ENCODE data around the gene SAMD14.

The SAMD14 gene

DNA sequence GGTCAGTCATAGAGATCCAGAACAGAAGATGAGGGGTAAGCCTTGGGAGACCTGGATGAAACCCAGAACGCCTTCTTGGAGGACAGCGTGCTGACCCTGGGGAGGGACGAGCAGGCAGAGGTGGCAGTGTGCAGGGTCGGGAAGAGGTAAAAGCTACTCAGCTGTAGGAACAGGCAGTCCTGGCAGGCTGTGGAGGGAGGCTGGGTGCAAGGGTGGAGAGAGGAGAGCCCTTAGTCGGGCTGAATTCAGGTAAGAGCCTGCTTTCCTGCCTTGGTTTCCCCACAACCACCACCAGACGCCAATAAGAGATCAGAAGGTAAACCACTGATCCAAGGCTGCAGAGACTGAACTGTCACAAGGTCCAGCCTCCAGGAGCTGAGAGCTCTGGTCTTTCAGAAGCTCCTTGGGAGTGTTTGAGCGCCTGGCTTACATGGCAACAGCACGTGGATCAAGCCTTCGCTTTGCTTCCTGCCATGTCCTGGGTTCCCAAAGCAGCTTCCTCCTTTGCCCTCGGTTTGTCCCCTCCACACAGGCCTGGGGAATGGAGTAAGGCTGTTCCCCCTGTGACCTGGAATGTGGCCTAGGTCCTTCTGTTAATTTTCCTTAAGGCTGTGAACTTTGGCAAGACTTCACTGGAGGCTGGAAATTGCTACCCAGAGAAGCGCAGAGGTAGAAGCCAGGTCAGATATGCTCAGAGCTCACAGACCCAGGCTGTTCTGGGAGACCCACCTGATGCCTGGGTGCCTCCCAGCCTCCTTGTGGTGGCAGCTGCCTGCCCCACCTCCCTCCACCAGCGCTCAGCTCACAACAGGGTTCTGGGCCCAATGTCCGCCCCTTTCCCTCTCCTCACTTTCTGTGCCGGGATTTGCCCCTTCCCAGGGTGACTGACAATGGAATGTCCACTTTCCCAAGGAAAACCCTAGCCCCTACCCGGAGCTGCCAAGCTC is 38.7 kb downstream of the SAMD14 start:
- no peak overlapping the region for H3K4me3 ChIP-seq (ENCODE audit: extremely low read depth, insufficient read depth, low read length, poor library complexity, severe bottlenecking)
- no peaks in the 10 kb centered on the region for H3K4me1 ChIP-seq (ENCODE audit: control insufficient read depth, insufficient read depth, low read length, poor library complexity, severe bottlenecking)
- WGBS, 2 experiments (ENCODE audit: insufficient coverage in 2 of 2): 80 to 89% methylated on average over 14 of the region's 15 CpGs
- H3K36me3 ChIP-seq (ENCODE audit: control insufficient read depth, insufficient read depth, low read length): peaks cover 27% of the 10 kb centered on the region
- H3K9me3 ChIP-seq (ENCODE audit: control insufficient read depth, low read length): no peaks in the 10 kb centered on the region
- no peak overlapping the region for H3K27ac ChIP-seq (ENCODE audit: low read depth, low read length, severe bottlenecking)

DNA sequence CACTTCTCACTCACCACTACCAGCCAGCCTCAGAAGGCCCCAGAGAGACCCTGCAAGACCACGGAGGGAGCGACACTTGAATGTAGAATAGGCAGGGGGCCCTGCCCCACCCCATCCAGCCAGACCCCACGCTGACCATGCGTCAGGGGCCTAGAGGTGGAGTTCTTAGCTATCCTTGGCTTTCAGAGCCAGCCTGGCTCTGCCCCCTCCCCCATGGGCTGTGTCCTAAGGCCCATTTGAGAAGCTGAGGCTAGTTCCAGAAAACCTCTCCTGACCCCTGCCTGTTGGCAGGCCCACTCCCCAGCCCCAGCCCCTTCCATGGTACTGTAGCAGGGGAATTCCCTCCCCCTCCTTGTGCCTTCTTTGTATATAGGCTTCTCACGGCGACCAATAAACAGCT is 39.9 kb downstream of the SAMD14 start:
- H3K4me1 ChIP-seq (ENCODE audit: control insufficient read depth, insufficient read depth, low read length, poor library complexity, severe bottlenecking): no peaks in the 10 kb centered on the region
- WGBS, 2 experiments (ENCODE audit: insufficient coverage in 2 of 2): 83 to 87% methylated on average over 4 to 6 of the region's 6 CpGs

DNA sequence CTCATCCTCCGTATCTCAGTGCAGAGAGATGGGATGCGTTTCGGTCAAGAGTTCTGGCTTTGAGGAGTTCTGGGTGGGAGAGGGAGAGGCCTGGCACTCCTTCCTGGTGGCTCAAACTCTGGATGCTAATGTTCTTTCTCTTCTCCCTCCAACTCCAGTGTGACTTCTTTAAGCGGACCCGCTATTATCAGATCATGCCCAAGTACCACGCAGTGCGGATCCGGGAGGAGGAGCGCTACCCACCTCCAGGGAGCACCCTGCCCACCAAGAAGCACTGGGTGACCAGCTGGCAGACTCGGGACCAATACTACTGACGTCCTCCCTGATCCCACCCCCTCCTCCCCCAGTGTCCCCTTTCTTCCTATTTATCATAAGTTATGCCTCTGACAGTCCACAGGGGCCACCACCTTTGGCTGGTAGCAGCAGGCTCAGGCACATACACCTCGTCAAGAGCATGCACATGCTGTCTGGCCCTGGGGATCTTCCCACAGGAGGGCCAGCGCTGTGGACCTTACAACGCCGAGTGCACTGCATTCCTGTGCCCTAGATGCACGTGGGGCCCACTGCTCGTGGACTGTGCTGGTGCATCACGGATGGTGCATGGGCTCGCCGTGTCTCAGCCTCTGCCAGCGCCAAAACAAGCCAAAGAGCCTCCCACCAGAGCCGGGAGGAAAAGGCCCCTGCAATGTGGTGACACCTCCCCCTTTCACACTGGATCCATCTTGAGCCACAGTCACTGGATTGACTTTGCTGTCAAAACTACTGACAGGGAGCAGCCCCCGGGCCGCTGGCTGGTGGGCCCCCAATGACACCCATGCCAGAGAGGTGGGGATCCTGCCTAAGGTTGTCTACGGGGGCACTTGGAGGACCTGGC is 40.8 kb downstream of the SAMD14 start:
- WGBS, 2 experiments (ENCODE audit: insufficient coverage in 2 of 2): 89 to 95% methylated on average over 20 of the region's 25 CpGs
- no peaks in the 10 kb centered on the region for H3K4me1 ChIP-seq (ENCODE audit: control insufficient read depth, insufficient read depth, low read length, poor library complexity, severe bottlenecking)

More for the DNA sequence above, 39.9 kb downstream of the SAMD14 start:
- Histone ChIP-seq H3K9me3 (ENCODE audit: control insufficient read depth, low read length) (no peaks in the 10 kb centered on the region), H3K27ac (ENCODE audit: low read depth, low read length, severe bottlenecking) (no peak overlapping the region), H3K36me3 (ENCODE audit: control insufficient read depth, insufficient read depth, low read length) (peaks cover 32% of the 10 kb centered on the region), H3K4me3 (ENCODE audit: extremely low read depth, insufficient read depth, low read length, poor library complexity, severe bottlenecking) (no peak overlapping the region)

DNA sequence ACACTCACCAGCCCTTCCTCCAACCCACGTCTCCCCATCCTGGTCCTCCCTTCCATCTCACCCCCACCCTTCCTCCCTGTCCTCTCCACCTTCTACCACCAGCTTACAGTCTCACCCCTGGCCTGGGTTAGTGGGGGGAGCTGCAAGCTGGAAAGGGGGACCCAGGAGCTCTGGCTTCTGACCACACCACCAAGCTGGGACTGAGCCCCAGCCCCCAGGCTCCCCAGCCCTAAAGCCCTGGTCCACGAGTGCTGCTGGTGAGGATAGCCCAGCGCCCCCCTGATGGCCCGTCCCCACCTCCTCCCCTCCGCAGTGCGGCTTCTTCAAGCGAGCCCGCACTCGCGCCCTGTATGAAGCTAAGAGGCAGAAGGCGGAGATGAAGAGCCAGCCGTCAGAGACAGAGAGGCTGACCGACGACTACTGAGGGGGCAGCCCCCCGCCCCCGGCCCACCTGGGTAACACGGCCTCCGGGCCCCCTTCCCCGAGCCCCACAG is 42.0 kb downstream of the SAMD14 start:
- H3K36me3 ChIP-seq (ENCODE audit: control insufficient read depth, insufficient read depth, low read length): peaks cover 46% of the 10 kb centered on the region
- no peaks in the 10 kb centered on the region for H3K9me3 ChIP-seq (ENCODE audit: control insufficient read depth, low read length)
- no peaks in the 10 kb centered on the region for H3K4me1 ChIP-seq (ENCODE audit: control insufficient read depth, insufficient read depth, low read length, poor library complexity, severe bottlenecking)
- H3K4me3 ChIP-seq (ENCODE audit: extremely low read depth, insufficient read depth, low read length, poor library complexity, severe bottlenecking): no peak overlapping the region
- 94 to 97% methylated on average over 7 to 14 of the region's 19 CpGs for WGBS, 2 experiments (ENCODE audit: insufficient coverage in 2 of 2)
- no peak overlapping the region for H3K27ac ChIP-seq (ENCODE audit: low read depth, low read length, severe bottlenecking)

More for the DNA sequence above, 40.8 kb downstream of the SAMD14 start:
- H3K9me3 ChIP-seq (ENCODE audit: control insufficient read depth, low read length): no peaks in the 10 kb centered on the region
- H3K36me3 ChIP-seq (ENCODE audit: control insufficient read depth, insufficient read depth, low read length): peaks cover 39% of the 10 kb centered on the region
- no peak overlapping the region for H3K27ac ChIP-seq (ENCODE audit: low read depth, low read length, severe bottlenecking)
- H3K4me3 ChIP-seq (ENCODE audit: extremely low read depth, insufficient read depth, low read length, poor library complexity, severe bottlenecking): no peak overlapping the region

DNA sequence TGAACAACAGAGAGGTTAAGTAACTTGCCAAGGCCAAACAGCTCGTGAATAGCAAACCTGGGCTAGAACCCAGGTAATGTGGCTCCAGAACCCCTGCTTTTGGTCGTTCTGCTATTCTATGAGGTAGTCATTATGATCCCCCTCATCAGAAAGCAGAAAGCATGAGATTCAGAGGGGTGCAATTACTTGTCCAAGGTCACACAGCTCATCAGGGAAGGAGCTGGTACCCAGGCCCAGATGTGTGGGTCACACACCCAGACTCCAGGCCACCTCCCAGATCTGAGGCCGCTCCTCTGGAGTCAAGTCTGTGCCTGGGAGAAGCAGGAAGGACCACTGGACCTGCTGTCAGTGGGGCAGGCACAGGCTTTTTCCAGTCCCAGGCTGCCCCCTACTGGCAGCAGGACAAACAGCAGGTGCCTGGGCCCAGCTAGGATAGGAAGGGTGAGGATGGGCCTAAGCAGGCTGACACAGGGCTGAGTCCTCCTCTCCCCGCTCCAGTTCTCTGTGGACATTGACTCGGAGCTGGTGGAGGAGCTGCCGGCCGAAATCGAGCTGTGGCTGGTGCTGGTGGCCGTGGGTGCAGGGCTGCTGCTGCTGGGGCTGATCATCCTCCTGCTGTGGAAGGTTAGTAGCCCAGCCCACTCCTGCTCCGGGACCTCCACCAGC is 42.6 kb downstream of the SAMD14 start:
- Histone ChIP-seq H3K9me3 (ENCODE audit: control insufficient read depth, low read length) (no peaks in the 10 kb centered on the region), H3K27ac (ENCODE audit: low read depth, low read length, severe bottlenecking) (no peak overlapping the region), H3K36me3 (ENCODE audit: control insufficient read depth, insufficient read depth, low read length) (peaks cover 49% of the 10 kb centered on the region), H3K4me3 (ENCODE audit: extremely low read depth, insufficient read depth, low read length, poor library complexity, severe bottlenecking) (no peak overlapping the region), H3K4me1 (ENCODE audit: control insufficient read depth, insufficient read depth, low read length, poor library complexity, severe bottlenecking) (no peaks in the 10 kb centered on the region)
- WGBS, 2 experiments (ENCODE audit: insufficient coverage in 2 of 2): 52 to 56% methylated on average over 9 to 10 of the region's 10 CpGs

DNA sequence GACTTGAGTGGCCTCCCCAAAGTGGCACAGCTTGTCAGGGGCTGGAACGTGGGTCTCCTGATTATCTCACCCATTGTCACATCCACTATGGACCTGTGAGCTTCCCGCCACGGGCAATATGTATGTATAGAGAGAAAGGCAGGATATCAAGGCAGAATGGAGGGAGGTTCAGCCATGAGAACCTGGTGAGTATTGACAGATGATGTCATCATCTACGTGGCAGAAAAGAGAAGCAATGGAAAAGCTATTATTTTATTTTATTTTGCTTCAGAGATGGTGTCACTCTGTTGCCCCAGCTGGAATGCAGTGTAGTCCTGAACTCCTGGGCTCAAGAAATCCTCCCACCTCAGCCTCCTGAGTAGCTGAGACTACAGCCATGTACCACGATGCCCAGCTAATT is 48.2 kb downstream of the SAMD14 start:
- 68 to 100% methylated on average over 1 to 2 of the region's 5 CpGs for WGBS, 2 experiments (ENCODE audit: insufficient coverage in 2 of 2)

DNA sequence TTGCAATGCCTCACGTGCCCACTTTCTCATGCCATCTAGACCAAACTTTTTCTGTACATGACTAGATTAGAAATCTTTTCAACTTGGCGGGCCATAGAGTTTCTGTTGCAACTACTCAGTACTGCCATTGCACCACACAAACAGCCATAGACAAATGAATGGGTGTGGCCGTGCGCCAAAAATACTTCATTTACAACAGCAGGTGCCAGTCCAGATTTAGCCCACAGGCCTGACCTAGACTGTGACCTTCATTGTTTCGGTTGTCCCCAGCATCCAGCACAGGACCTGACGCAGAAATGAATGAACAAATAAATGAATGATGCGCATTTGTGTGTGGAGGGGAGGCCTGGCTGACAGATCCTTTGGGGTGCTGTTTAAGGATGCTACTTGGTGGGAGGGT is 49.1 kb downstream of the SAMD14 start:
- Histone ChIP-seq H3K27ac (ENCODE audit: low read depth, low read length, severe bottlenecking) (no peak overlapping the region), H3K4me1 (ENCODE audit: control insufficient read depth, insufficient read depth, low read length, poor library complexity, severe bottlenecking) (no peaks in the 10 kb centered on the region), H3K36me3 (ENCODE audit: control insufficient read depth, insufficient read depth, low read length) (peaks cover 85% of the 10 kb centered on the region), H3K4me3 (ENCODE audit: extremely low read depth, insufficient read depth, low read length, poor library complexity, severe bottlenecking) (no peak overlapping the region), H3K9me3 (ENCODE audit: control insufficient read depth, low read length) (no peaks in the 10 kb centered on the region)
- WGBS, 2 experiments (ENCODE audit: insufficient coverage in 2 of 2): 82 to 95% methylated on average over 7 of the region's 7 CpGs

More for the DNA sequence above, 48.2 kb downstream of the SAMD14 start:
- H3K9me3 ChIP-seq (ENCODE audit: control insufficient read depth, low read length): no peaks in the 10 kb centered on the region
- H3K27ac ChIP-seq (ENCODE audit: low read depth, low read length, severe bottlenecking): no peak overlapping the region
- no peaks in the 10 kb centered on the region for H3K4me1 ChIP-seq (ENCODE audit: control insufficient read depth, insufficient read depth, low read length, poor library complexity, severe bottlenecking)
- no peak overlapping the region for H3K4me3 ChIP-seq (ENCODE audit: extremely low read depth, insufficient read depth, low read length, poor library complexity, severe bottlenecking)
- peaks cover 80% of the 10 kb centered on the region for H3K36me3 ChIP-seq (ENCODE audit: control insufficient read depth, insufficient read depth, low read length)

DNA sequence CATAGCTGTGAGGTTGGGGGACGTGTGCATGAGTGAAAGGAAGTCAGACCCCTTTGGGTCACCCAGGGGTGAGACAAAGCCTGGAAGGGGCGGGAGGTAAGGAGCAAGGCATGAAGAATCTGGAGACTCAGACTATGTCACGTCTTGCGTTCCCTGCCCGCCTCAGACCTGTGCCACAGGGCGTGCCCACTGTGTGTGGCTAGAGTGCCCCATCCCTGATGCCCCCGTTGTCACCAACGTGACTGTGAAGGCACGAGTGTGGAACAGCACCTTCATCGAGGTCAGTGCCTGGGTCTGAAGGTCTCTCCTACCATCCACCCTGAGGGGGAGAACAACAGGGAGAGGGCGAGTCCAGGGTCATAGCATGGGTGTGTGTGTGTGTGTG is 49.9 kb downstream of the SAMD14 start:
- 80 to 85% methylated on average over 6 to 11 of the region's 11 CpGs for WGBS, 2 experiments (ENCODE audit: insufficient coverage in 2 of 2)
- no peak overlapping the region for H3K4me3 ChIP-seq (ENCODE audit: extremely low read depth, insufficient read depth, low read length, poor library complexity, severe bottlenecking)
- no peak overlapping the region for H3K27ac ChIP-seq (ENCODE audit: low read depth, low read length, severe bottlenecking)
- no peaks in the 10 kb centered on the region for H3K4me1 ChIP-seq (ENCODE audit: control insufficient read depth, insufficient read depth, low read length, poor library complexity, severe bottlenecking)
- H3K36me3 ChIP-seq (ENCODE audit: control insufficient read depth, insufficient read depth, low read length): peaks cover 89% of the 10 kb centered on the region
- H3K9me3 ChIP-seq (ENCODE audit: control insufficient read depth, low read length): no peaks in the 10 kb centered on the region

DNA sequence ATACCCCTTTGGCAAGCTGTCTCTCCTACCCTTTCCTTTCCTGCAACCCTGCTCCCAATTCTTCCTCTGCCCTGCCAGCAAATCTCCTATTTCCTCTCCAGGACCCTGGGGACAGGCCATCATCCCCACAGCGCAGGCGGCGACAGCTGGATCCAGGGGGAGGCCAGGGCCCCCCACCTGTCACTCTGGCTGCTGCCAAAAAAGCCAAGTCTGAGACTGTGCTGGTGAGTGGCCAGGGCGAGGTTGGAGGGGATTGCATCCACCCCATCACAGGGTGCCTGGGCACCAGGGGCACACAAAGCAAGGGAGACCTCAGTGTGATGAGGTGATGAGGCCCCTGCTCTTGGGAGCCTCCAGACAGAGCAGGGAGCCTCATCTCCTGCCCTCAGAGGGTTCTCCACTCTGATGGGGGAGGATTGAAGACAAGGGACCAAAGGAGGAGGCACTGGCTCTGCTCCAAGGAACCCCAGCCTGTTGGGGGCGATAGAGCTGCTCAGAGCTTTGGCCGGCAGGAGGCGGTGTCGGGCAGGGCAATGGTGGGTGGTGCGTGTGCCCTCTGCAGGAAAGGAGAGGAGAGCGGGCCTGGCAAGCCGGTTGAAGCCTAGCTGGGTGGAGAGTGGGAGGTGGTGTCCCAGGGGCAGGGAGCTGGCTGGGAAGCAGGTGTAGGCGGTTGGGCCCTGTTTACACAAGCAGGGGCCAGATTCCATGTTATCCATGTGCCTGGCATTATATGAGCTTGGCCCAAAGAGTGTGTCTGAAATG is 50.4 kb downstream of the SAMD14 start:
- H3K9me3 ChIP-seq (ENCODE audit: control insufficient read depth, low read length): no peaks in the 10 kb centered on the region
- no peak overlapping the region for H3K4me3 ChIP-seq (ENCODE audit: extremely low read depth, insufficient read depth, low read length, poor library complexity, severe bottlenecking)
- 83 to 85% methylated on average over 6 to 9 of the region's 12 CpGs for WGBS, 2 experiments (ENCODE audit: insufficient coverage in 2 of 2)
- H3K27ac ChIP-seq (ENCODE audit: low read depth, low read length, severe bottlenecking): no peak overlapping the region
- peaks cover 89% of the 10 kb centered on the region for H3K36me3 ChIP-seq (ENCODE audit: control insufficient read depth, insufficient read depth, low read length)
- H3K4me1 ChIP-seq (ENCODE audit: control insufficient read depth, insufficient read depth, low read length, poor library complexity, severe bottlenecking): no peaks in the 10 kb centered on the region

DNA sequence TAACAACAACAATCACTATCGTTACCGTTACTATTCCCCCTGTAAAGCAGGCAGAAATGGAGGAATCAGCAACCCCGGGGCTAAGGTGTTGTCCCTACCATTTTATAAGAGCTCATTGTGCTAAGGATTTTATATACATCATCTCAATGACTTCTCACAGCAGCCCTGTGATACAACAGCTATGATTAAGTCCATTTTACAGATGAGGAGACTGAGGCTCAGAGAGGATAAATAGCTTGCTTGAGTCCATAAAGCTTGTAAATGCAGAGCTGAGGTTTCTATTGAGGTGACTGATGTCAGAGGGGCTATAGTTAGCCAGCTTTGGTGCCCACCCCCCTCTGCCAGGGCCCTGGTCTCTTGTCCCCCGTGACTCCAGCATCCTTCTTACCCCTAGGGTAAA is 51.5 kb downstream of the SAMD14 start:
- Histone ChIP-seq H3K4me1 (ENCODE audit: control insufficient read depth, insufficient read depth, low read length, poor library complexity, severe bottlenecking) (no peaks in the 10 kb centered on the region), H3K4me3 (ENCODE audit: extremely low read depth, insufficient read depth, low read length, poor library complexity, severe bottlenecking) (no peak overlapping the region), H3K9me3 (ENCODE audit: control insufficient read depth, low read length) (no peaks in the 10 kb centered on the region), H3K27ac (ENCODE audit: low read depth, low read length, severe bottlenecking) (no peak overlapping the region), H3K36me3 (ENCODE audit: control insufficient read depth, insufficient read depth, low read length) (peaks cover 93% of the 10 kb centered on the region)
- WGBS, 2 experiments (ENCODE audit: insufficient coverage in 2 of 2): 83 to 100% methylated on average over 1 to 2 of the region's 4 CpGs

Data from mesodermal cell (in vitro differentiated cells).